ENCODE results near the gene ALK. TPM values are rescaled to one million over a fixed set of nuclear protein-coding genes. Genes with fewer than 3 reads are reported as not detected.

The ALK gene
- total RNA-seq, 1 donor from 2014 or later = 0.08 TPM

DNA sequence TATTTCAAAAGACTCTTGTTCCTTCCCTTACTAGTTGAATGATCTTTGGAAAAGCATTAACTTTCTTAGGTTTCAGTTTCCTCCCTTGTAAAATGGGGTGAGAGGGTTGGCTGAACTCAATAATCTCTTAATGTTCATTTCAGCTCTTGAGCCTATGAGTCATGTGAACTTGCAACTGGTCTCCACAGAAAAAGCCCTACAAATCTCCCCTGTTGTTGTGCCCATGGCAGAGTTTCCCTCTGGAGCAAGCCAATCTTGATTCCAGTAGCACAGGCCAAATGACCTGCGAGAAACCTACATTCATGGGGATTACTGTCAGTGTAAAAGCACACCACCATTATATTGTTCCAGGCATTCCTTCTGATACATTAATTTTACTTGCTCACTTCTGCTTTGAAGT lies 388.9 kb downstream of the ALK start:
- intact Hi-C loops (cut with DNase I) = no loop called here
- no peak for DNase-seq (ENCODE audit: missing footprints)
- ATAC-seq = no peak

DNA sequence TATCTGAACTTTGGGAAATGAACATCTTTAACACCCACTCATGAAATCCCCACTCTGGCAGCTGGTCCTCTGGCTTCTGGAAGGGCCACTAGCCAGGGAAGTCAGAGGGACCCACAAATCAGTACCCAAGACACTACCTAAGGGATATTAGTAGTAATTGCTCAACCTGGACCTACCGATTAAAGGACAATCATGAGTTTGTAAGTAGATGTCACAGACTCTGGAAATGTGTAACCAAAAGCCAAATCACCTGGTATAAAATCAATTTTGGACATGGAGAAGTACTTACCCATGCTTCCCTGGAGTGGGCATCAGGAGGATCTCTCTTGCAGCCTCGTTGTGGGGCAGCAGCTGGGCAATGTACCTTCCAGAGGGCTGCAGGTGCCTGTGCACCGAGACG lies 389.8 kb downstream of the ALK start:
- DNase-seq (ENCODE audit: missing footprints) (no peak), ATAC-seq (no peak)
- intact Hi-C loops (cut with DNase I) = no loop called here

GRCh38 chr2:29530281-29530680 lies 391.1 kb downstream of the ALK start:
- ATAC-seq (no peak), DNase-seq (ENCODE audit: missing footprints) (no peak)
- intact Hi-C loops (cut with DNase I) = no loop called here

GRCh38 chr2:29528891-29529520 lies 392.4 kb downstream of the ALK start:
- intact Hi-C loops (cut with DNase I) = no loop called here
- ATAC-seq = peak; percentile 61
- peak; percentile 74 for DNase-seq (ENCODE audit: missing footprints)

DNA sequence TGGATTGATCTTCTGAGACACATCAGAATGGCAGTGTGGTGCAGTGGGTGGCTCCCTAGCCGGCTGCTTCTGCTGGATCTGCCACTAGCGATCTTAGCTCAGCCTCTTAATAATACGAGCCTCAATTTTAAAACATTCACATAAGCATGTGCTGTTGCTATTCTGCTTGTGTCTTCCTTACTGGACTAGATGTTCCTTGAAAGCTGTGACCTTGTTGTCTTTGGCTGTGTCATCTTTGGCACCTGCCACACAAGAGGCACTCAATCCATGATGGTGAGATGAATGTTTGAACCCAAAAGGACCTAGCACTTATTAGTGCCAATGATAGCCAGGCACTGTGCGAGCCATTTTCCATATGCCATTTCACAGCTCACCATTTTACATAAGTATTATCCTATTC lies 393.0 kb downstream of the ALK start:
- ATAC-seq (no peak), DNase-seq (ENCODE audit: missing footprints) (no peak)
- intact Hi-C loops (cut with DNase I) = no loop called here

- no peak for ATAC-seq
- intact Hi-C loops (cut with DNase I) = no loop called here
- DNase-seq (ENCODE audit: missing footprints) = no peak
Measured at GRCh38 chr2:29527947-29528346, 393.4 kb downstream of the ALK start.

- DNase-seq (ENCODE audit: missing footprints) = no peak
- ATAC-seq = no peak
- intact Hi-C loops (cut with DNase I) = no loop called here
Measured at GRCh38 chr2:29526587-29527586, 394.5 kb downstream of the ALK start.

- DNase-seq (ENCODE audit: missing footprints) (no peak), ATAC-seq (no peak)
- intact Hi-C loops (cut with DNase I) = no loop called here
Measured at GRCh38 chr2:29525921-29526320, 395.5 kb downstream of the ALK start.

DNA sequence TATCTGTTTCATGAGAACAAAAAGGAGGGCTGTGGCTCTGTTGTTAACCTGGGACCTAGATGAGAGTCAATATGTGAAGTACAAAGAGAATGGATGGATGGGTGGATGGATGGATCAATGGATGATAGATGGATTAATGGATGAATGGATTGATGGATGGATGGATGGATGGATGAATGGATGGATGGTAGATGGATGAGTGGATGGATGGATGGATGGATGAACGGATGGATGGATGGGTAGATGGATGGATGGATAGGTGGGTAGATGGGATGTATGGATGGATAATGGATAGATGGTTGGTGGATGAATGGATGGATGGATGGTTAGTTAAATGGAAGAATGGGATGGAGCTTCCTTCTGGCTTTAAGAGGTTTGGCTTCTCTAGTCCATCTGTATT lies 396.7 kb downstream of the ALK start:
- intact Hi-C loops (cut with DNase I) = no loop called here
- no peak for ATAC-seq
- no peak for DNase-seq (ENCODE audit: missing footprints)

GRCh38 chr2:29522951-29523669 lies 398.3 kb downstream of the ALK start:
- DNase-seq (ENCODE audit: missing footprints) = no peak
- no peak for ATAC-seq
- intact Hi-C loops (cut with DNase I) = no loop called here

DNA sequence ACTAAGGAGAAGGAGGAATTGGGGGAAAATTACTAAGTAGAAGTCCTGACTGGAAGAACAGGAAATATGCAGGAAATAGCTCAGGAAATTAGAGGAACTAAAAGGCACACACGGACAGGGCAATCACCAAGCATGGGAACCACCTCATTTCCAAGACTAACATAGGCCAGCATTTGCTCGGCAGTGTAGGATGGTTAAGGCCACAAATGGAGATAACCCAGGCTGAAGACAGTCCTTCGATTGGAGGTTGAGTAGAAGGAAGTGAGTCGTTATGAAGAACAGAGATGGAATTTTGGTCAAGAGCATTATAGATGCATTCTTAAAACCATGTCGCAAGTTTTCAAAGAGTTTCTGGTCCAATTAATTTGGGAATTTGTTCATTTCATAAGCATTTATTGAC lies 401.4 kb downstream of the ALK start:
- intact Hi-C loops (cut with DNase I) = no loop called here
- no peak for ATAC-seq
- DNase-seq (ENCODE audit: missing footprints) = no peak

DNA sequence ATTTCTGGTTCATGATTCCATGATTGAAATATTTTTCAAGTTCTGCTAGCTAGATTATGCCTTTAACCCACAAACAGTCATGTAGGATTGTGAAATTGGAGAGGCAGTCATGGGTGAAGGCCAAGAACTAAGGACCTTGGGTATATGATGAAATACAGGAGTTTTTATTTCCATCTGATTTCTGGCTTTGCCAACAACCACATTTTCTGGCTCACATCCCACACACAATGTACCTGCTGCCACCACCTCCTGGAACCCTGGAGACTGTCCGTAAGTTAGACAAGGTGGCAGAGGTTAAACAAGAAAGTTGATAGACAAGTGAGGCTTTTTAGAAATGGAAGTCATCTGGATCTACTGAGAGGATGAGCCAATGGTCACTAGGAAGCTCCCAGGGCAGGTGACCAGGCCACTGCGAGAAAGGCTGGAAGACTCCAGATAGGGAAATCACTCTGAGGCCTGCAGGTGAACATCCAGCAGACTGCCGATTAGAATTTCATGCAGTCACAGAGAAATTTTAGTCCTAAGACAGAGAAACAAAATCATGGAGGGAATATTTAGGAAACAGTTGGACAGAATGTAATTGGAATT lies 402.0 kb downstream of the ALK start:
- intact Hi-C loops (cut with DNase I) = no loop called here
- ATAC-seq (no peak), DNase-seq (ENCODE audit: missing footprints) (no peak)

DNA sequence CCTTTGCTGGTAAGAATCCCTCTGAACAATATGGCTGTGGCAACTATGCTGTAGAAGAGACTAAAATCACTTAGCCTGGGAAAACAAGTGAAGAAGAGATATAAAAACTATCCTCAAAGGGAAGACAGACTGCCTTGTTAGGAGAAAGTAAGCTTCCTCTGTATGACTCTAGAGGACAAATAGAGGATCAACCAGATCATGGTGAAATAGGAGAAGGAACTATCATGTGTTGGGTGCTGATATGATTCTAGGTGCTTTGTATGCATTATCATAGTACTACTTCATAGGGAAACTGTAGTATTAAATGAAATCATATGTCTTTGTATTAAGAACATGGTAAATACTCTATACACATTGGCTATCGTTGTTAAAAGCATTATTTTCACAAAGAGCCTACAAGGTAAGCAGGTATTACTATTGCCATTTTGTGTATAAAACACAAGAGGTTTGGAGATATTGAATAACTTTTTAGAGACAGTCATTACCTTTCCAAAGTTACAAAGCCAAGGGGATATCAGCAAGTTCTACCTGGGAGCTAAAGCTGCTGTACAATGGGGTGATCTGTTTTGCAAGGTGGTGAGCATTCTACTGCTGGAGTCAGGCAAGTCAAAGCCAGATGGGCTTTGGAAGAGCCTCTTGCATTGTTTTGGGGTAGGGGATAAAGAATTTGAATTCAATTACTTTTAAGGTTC lies 402.6 kb downstream of the ALK start:
- DNase-seq (ENCODE audit: missing footprints) (no peak), ATAC-seq (no peak)
- intact Hi-C loops (cut with DNase I) = no loop called here

DNA sequence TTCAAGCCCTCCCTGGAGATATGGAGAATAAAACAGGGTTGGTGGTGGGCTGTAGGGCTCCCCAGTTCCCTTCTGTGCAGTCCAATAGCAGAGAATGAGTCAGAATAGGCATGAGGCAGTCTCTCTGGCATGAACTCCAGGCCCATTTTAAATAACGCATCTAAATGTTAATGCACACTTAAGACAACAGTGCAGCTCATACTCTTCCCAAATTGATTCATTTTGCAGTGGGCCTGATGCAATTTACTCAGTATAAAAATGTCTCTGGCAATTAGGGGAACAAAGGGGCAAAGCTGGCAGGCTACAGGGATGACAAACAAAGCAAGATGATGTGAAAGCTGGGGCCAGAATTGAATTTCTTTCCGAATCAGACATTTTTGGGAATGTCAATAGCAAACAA lies 403.4 kb downstream of the ALK start:
- intact Hi-C loops (cut with DNase I) = no loop called here
- DNase-seq (ENCODE audit: missing footprints) (no peak), ATAC-seq (no peak)

DNA sequence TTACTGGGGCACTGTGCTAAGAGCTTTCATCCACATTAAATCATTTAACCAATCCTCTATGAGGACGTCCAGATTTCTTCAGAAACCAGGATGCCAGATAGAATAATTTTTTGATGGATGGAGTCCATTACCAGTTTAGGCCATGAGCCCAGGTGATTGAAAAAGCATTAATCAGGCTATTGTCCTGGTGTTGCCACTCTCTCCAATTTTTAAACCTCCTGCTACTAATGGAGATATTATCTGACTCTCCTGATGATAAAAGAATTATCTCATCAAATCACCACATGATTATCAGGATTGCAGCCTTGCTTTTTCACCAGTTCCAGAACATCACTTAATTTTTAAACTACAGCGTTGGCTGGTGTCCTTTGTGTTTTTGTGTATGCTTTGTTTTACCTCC lies 404.0 kb downstream of the ALK start:
- ATAC-seq = no peak
- intact Hi-C loops (cut with DNase I) = no loop called here
- DNase-seq (ENCODE audit: missing footprints) = no peak

- intact Hi-C loops (cut with DNase I) = no loop called here
- DNase-seq (ENCODE audit: missing footprints) = no peak
- ATAC-seq = no peak
Measured at GRCh38 chr2:29516767-29517166, 404.6 kb downstream of the ALK start.

- ATAC-seq (no peak), DNase-seq (ENCODE audit: missing footprints) (no peak)
- intact Hi-C loops (cut with DNase I) = no loop called here
Measured at GRCh38 chr2:29509878-29510277, 411.5 kb downstream of the ALK start.

- DNase-seq (ENCODE audit: missing footprints) = no peak
- no peak for ATAC-seq
- intact Hi-C loops (cut with DNase I) = no loop called here
Measured at GRCh38 chr2:29509397-29509796, 412.0 kb downstream of the ALK start.

DNA sequence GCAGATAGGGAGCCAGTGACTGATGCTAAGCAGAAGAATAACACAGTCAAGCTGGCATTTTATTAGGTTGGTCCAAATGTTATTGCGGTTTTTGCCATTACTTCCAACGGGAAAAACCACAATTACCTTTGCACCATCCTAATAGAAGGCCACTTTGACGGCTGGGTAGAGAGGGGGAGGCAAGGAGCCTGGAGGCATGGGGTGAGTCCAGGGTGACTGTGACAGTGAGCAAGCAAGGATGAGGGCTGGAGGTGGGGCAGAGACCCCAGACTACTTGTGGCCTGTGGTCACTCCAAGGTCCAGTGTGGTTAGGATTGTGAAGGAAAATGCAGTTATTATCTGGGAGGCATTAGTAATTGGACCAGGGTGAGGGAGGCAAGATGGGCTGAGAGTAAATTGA lies 416.6 kb downstream of the ALK start:
- intact Hi-C loops (cut with DNase I) = no loop called here
- DNase-seq (ENCODE audit: missing footprints) = no peak
- ATAC-seq = no peak

Data from Right ventricle myocardium inferior (tissue), 1 donor.